ENCODE data around the gene CERK.

The CERK gene

GRCh38 chr22:46708766-46709330 lies 29.2 kb downstream of the CERK start:
- DNase-seq (ENCODE audit: low read depth in 1 of 2, low spot score in 1 of 2) = no peak
- no peak overlapping the region for H3K4me3 ChIP-seq (replicated peaks; ENCODE audit: insufficient read depth, low read length)
- H3K27me3 ChIP-seq (ENCODE audit: insufficient read depth, poor library complexity, severe bottlenecking) = no peaks in the 10 kb centered on the region
- no peak overlapping the region for H3K27ac ChIP-seq (replicated peaks)
- TF ChIP-seq REST (IDR thresholded peaks at IDR 0.05; ENCODE audit: insufficient replicate concordance, low read depth) (no peak), SPI1 (IDR thresholded peaks at IDR 0.05; ENCODE audit: borderline replicate concordance, low read depth) (no peak), POLR2AphosphoS5 (IDR thresholded peaks at IDR 0.05; ENCODE audit: low read depth) (no peak), CTCF (IDR thresholded peaks at IDR 0.05; ENCODE audit: insufficient read depth, low read length) (no peak), GABPA (IDR thresholded peaks at IDR 0.05; ENCODE audit: low read depth) (no peak)

- TF ChIP-seq POLR2AphosphoS5 (IDR thresholded peaks at IDR 0.05; ENCODE audit: low read depth) (no peak), CTCF (IDR thresholded peaks at IDR 0.05; ENCODE audit: insufficient read depth, low read length) (no peak), GABPA (IDR thresholded peaks at IDR 0.05; ENCODE audit: low read depth) (no peak), REST (IDR thresholded peaks at IDR 0.05; ENCODE audit: insufficient replicate concordance, low read depth) (no peak), SPI1 (IDR thresholded peaks at IDR 0.05; ENCODE audit: borderline replicate concordance, low read depth) (no peak)
- Histone ChIP-seq H3K27me3 (ENCODE audit: insufficient read depth, poor library complexity, severe bottlenecking) (no peaks in the 10 kb centered on the region), H3K4me3 (replicated peaks; ENCODE audit: insufficient read depth, low read length) (no peak overlapping the region), H3K27ac (replicated peaks) (no peak overlapping the region)
- no peak for DNase-seq (ENCODE audit: low read depth in 1 of 2, low spot score in 1 of 2)
Observed at GRCh38 chr22:46707827-46708570, 30.1 kb downstream of the CERK start.

GRCh38 chr22:46707305-46707704 lies 30.7 kb downstream of the CERK start:
- H3K27ac ChIP-seq (replicated peaks) = no peak overlapping the region
- no peak for TF ChIP-seq REST (IDR thresholded peaks at IDR 0.05; ENCODE audit: insufficient replicate concordance, low read depth)
- TF ChIP-seq POLR2AphosphoS5 (IDR thresholded peaks at IDR 0.05; ENCODE audit: low read depth) = no peak
- no peak for TF ChIP-seq GABPA (IDR thresholded peaks at IDR 0.05; ENCODE audit: low read depth)
- no peak for TF ChIP-seq CTCF (IDR thresholded peaks at IDR 0.05; ENCODE audit: insufficient read depth, low read length)
- TF ChIP-seq SPI1 (IDR thresholded peaks at IDR 0.05; ENCODE audit: borderline replicate concordance, low read depth) = no peak

More at GRCh38 chr22:46707305-46707704, 30.7 kb downstream of the CERK start:
- no peak overlapping the region for H3K4me3 ChIP-seq (replicated peaks; ENCODE audit: insufficient read depth, low read length)
- no peak for DNase-seq (ENCODE audit: low read depth in 1 of 2, low spot score in 1 of 2)
- H3K27me3 ChIP-seq (ENCODE audit: insufficient read depth, poor library complexity, severe bottlenecking) = no peaks in the 10 kb centered on the region

All from HL-60 (cell line).